BE2C (cell line): Measurements from ENCODE around the gene STXBP2.

Source experiments
- DNase-seq: peaks from one replicate; pipeline ENCODE4 v3.0.0-alpha.2; 2020
- H3K27me3 ChIP-seq: fragments of 250-450 bp; sonication (Bioruptor Pico); 2 replicates; pipeline ENCODE4 v1.5.1; 2020; ENCODE audit warnings: mild to moderate bottlenecking
- H3K36me3 ChIP-seq: fragments of 250-450 bp; sonication (Bioruptor Pico); 2 replicates; pipeline ENCODE4 v1.5.1; 2020; ENCODE audit warnings: mild to moderate bottlenecking
- H3K4me1 ChIP-seq: fragments of 250-450 bp; sonication (Bioruptor Pico); 2 replicates; pipeline ENCODE4 v1.5.1; 2020
- H3K4me3 ChIP-seq: 2 replicates; pipeline ENCODE4 v1.5.1; 2011; ENCODE audit warnings: low read depth, low read length
- H3K9me3 ChIP-seq: fragments of 250-450 bp; sonication (Bioruptor Pico); 2 replicates; pipeline ENCODE4 v1.5.1; 2020
- TF ChIP-seq, protein P1 (sequence below): IDR thresholded peaks from 2 replicates; pipeline ENCODE4 v1.5.1; 2012; ENCODE audit warnings: mild to moderate bottlenecking, low read depth, low read length

Gene STXBP2

DNA sequence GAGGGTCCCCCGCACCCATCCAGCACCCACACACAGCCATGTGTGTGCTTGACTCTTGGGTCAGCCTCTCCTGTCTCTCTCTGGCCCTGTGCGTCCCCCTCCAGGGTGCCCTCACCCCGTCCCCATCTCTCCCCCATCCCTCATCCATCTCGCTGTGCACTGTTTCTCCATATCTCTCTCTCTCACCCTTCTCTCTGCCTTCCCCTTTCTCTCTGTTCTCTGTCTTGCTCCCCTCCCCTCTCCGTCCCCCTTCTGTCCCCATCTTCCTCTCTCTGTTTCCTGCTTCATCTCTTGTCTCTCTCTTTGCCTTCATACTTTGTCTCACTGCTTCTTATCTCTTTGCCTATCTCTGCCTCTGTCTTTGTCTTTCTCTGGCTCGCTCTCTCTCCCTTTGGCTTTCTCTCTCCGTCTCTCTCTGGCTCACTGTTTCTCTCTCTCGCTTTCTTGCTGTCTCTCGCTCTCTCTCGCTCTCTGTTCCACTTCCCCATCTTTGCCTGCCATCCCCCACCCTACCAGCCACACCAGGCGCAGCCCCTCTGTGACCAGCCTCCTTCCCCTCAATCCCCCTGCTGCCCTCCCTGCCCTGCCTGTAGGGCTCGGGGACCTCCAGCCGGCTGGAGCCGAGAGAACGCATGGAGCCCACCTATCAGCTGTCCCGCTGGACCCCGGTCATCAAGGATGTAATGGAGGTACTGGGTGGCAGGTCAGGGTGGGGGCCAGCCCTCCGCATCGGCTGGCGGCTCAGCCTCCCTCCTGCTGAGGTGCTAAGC is 8.9 kb downstream of the STXBP2 start:
- H3K9me3 ChIP-seq, result no peaks in the 10 kb centered on the region
- H3K4me3 ChIP-seq, result no peak overlapping the region
- TF ChIP-seq, protein P1, sequence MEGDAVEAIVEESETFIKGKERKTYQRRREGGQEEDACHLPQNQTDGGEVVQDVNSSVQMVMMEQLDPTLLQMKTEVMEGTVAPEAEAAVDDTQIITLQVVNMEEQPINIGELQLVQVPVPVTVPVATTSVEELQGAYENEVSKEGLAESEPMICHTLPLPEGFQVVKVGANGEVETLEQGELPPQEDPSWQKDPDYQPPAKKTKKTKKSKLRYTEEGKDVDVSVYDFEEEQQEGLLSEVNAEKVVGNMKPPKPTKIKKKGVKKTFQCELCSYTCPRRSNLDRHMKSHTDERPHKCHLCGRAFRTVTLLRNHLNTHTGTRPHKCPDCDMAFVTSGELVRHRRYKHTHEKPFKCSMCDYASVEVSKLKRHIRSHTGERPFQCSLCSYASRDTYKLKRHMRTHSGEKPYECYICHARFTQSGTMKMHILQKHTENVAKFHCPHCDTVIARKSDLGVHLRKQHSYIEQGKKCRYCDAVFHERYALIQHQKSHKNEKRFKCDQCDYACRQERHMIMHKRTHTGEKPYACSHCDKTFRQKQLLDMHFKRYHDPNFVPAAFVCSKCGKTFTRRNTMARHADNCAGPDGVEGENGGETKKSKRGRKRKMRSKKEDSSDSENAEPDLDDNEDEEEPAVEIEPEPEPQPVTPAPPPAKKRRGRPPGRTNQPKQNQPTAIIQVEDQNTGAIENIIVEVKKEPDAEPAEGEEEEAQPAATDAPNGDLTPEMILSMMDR, result no peak
- H3K4me1 ChIP-seq, result no peaks in the 10 kb centered on the region
- no peaks in the 10 kb centered on the region for H3K36me3 ChIP-seq
- H3K27me3 ChIP-seq, result peaks cover 10% of the 10 kb centered on the region
- no peak for DNase-seq

DNA sequence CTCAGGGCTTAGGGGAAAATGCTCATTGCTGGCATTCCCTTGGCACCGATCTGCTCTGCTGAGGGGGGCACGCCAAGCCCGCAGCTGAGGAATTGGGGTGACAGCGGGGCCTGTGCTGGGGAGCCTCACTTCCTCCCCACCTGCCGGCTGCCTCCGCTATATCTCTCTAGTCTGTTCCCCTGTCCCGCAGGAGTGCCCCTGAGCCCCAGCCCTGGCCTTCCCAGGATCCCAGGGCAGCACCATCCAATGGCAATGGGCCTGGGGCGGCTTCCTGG is 9.5 kb downstream of the STXBP2 start:
- Histone ChIP-seq H3K4me1 (no peaks in the 10 kb centered on the region), H3K4me3 (no peak overlapping the region), H3K27me3 (peaks cover 15% of the 10 kb centered on the region), H3K9me3 (no peaks in the 10 kb centered on the region), H3K36me3 (no peaks in the 10 kb centered on the region)
- no peak for DNase-seq
- TF ChIP-seq, protein P1, result no peak

DNA sequence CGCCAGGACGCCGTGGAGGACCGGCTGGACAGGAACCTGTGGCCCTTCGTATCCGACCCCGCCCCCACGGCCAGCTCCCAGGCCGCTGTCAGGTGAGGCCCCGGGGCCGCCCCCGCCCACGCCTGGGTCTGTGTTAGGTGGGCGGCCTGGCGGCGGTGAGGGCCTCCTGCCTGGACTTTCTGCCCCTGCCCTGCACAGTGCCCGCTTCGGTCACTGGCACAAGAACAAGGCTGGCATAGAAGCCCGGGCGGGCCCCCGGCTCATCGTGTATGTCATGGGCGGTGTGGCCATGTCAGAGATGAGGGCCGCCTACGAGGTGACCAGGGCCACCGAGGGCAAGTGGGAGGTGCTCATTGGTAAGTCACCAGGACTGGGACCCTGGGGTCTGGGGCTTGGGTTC is 10.2 kb downstream of the STXBP2 start:
- peaks cover 18% of the 10 kb centered on the region for H3K27me3 ChIP-seq
- no peak for DNase-seq
- TF ChIP-seq, protein P1, result no peak
- H3K4me3 ChIP-seq, result no peak overlapping the region
- no peaks in the 10 kb centered on the region for H3K4me1 ChIP-seq
- H3K36me3 ChIP-seq, result no peaks in the 10 kb centered on the region
- H3K9me3 ChIP-seq, result no peaks in the 10 kb centered on the region

DNA sequence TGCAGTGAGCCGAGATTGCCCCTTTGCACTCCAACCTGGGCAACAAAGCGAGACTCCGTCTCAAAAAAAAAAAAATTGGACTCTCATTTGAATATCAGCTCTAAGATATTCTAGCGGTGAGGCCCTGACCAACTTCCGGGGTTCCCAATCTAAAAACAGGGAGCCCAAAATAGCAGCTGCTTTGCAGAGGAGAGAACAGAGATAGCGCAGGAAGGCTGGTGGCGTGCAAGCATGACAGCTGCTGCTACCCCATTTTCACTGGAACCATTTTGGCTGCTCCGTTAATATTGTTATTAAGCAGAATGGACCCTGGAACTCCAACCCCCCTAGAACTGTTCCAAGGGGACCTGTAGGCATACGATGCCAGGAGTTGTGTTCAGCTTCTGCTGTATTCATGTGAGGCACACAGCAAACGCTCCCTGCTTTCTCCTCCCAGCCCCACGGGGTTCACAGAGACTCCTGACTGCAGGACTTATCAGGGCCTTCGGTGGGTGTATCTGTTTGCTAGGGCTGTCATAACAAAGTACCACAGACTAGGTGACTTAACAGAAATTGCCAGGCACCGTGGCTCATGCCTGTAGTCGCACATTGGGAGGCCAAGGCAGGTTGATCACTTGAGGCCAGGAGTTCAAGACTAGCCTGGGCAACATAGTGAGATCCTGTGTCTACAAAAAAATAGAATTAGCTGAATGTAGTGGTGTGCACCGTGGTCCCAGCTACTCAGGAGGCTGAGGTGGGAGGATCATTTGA is 11.5 kb downstream of the STXBP2 start:
- no peaks in the 10 kb centered on the region for H3K36me3 ChIP-seq
- no peak overlapping the region for H3K4me3 ChIP-seq
- TF ChIP-seq, protein P1, result no peak
- no peak for DNase-seq
- peaks cover 24% of the 10 kb centered on the region for H3K27me3 ChIP-seq
- H3K9me3 ChIP-seq, result no peaks in the 10 kb centered on the region
- no peaks in the 10 kb centered on the region for H3K4me1 ChIP-seq

DNA sequence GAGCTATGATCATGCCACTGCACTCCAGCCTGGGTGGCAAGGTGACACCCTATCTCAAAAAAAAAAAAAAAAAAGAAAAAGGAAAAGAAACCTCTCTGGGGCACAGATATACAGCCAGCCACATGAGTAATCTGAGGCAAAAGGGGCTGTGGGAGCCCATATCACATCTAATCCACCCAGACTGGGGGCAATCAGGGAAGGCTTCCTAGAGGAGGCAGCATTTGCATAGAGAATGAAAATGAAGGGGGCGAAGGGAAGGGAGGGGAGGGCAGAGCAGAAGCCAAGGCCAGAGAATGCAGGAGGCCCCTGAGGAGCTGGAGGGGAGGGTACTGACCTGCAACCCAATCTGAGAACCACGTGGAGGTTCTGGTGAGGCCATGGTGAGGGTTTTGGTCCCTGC is 13.2 kb downstream of the STXBP2 start:
- Histone ChIP-seq H3K4me1 (no peaks in the 10 kb centered on the region), H3K9me3 (no peaks in the 10 kb centered on the region), H3K36me3 (no peaks in the 10 kb centered on the region), H3K4me3 (no peak overlapping the region), H3K27me3 (peaks cover 27% of the 10 kb centered on the region)
- TF ChIP-seq, protein P1, result no peak
- DNase-seq, result no peak

DNA sequence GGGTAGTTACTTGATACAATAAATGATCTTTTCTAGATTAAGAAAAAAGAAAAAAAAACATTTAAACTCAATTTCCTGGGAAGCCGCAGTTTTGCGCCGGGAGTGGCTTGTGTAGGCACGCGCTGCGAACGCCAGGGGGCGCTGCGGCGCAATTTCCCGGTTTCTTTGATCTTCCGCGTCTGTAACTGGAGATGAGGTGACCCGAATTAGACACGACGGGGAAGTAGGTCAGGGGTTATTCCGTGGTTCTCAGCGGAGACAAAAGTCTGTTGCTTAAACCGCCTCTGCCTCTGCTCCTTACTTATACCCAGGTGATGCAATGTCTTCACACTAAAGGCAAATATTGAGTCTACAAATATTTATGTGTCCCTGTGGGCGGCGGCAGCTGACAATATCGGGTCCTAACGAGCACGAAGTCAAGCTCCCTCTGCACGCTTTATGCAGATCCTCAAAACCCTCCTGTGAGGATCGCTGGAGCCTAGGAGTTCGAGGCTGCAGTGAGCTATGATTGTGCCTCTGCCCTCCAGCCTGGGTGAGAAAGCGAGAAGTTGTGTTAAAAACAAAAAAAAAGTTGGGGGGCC is 15.2 kb downstream of the STXBP2 start:
- Histone ChIP-seq H3K36me3 (no peaks in the 10 kb centered on the region), H3K27me3 (peaks cover 37% of the 10 kb centered on the region), H3K4me3 (peak overlapping the region; percentile 35), H3K9me3 (no peaks in the 10 kb centered on the region), H3K4me1 (no peaks in the 10 kb centered on the region)
- peak; percentile 72 for DNase-seq
- TF ChIP-seq, protein P1, result peak; percentile 92
